ENCODE data around the gene CCDC194. TPM values are rescaled to one million over a fixed set of nuclear protein-coding genes. Genes with fewer than 3 reads are reported as not detected.

The CCDC194 gene
- total RNA-seq, 1 experiment from 2014 or later = 0.37 TPM

GRCh38 chr19:17341386-17341785 lies 52.6 kb downstream of the CCDC194 start:
- no TSS peak for BruUV-seq (replicated peaks)
- Mint-ChIP-seq H3K9me3 (ENCODE audit: unreplicated experiment) (no peaks in the 10 kb centered on the region), H3K4me1 (ENCODE audit: insufficient read depth, unreplicated experiment) (peaks cover 6% of the 10 kb centered on the region), H3K27ac (ENCODE audit: low read depth, unreplicated experiment) (no peak overlapping the region), H3K27me3 (ENCODE audit: insufficient read depth, unreplicated experiment) (no peaks in the 10 kb centered on the region), H3K36me3 (ENCODE audit: insufficient read depth, unreplicated experiment) (peaks cover 26% of the 10 kb centered on the region), H3K4me3 (ENCODE audit: unreplicated experiment) (no peak overlapping the region)
- ChIA-PET POLR2A (no interaction called here), CTCF (interaction anchor here (2.4 kb wide), 1 partner anchor 45 kb away, joined by 15 read pairs; no protein-coding TSS in a partner anchor)
- DNase-seq (ENCODE audit: unreplicated experiment) = no peak
- TF ChIP-seq CTCF (IDR thresholded peaks at IDR 0.05; ENCODE audit: unreplicated experiment) = no peak
- intact Hi-C loops (cut with micrococcal nuclease) = no loop called here

- POLR2A ChIA-PET = no interaction called here
- Mint-ChIP-seq H3K4me1 (ENCODE audit: insufficient read depth, unreplicated experiment) (peaks cover 1% of the 10 kb centered on the region), H3K27me3 (ENCODE audit: insufficient read depth, unreplicated experiment) (no peaks in the 10 kb centered on the region), H3K36me3 (ENCODE audit: insufficient read depth, unreplicated experiment) (peaks cover 26% of the 10 kb centered on the region), H3K27ac (ENCODE audit: low read depth, unreplicated experiment) (peak overlapping the region; percentile 54), H3K4me3 (ENCODE audit: unreplicated experiment) (no peak overlapping the region), H3K9me3 (ENCODE audit: unreplicated experiment) (no peaks in the 10 kb centered on the region)
- CTCF ChIA-PET = interaction anchor here (2.4 kb wide), 1 partner anchor 46 kb away, joined by 15 read pairs; no protein-coding TSS in a partner anchor
- TF ChIP-seq CTCF (IDR thresholded peaks at IDR 0.05; ENCODE audit: unreplicated experiment) = no peak
- intact Hi-C loops (cut with micrococcal nuclease) = no loop called here
- BruUV-seq (replicated peaks) = no TSS peak
- DNase-seq (ENCODE audit: unreplicated experiment) = no peak
Observed at GRCh38 chr19:17340871-17341357, 53.1 kb downstream of the CCDC194 start.

Other genes with a start within 250 kb of the CCDC194 start
- 29.9 and 47.9 TPM in 2 replicates for gene USE1, start 178.8 kb downstream of the CCDC194 start, total RNA-seq (2022)
- 13.7 and 14.3 TPM in 2 replicates for gene OCEL1, start 168.0 kb downstream of the CCDC194 start, total RNA-seq (2022)
- gene NR2F6, start 148.3 kb downstream of the CCDC194 start, total RNA-seq (2022) = 32.8 and 36.3 TPM in 2 replicates
- not detected in 2 replicates for gene USHBP1, start 129.5 kb downstream of the CCDC194 start, total RNA-seq (2022)
- 96.1 and 104 TPM in 2 replicates for gene BABAM1, start 126.8 kb downstream of the CCDC194 start, total RNA-seq (2022)
- gene ANKLE1, start 112.3 kb downstream of the CCDC194 start, total RNA-seq (2022) = 0.16 and 1.0 TPM in 2 replicates
- 4.1 and 6.4 TPM in 2 replicates for gene ABHD8, start 90.8 kb downstream of the CCDC194 start, total RNA-seq (2022)
- gene MRPL34, start 88.3 kb downstream of the CCDC194 start, total RNA-seq (2022) = 58.8 and 65.8 TPM in 2 replicates
- 57.4 and 60.4 TPM in 2 replicates for gene DDA1, start 84.6 kb downstream of the CCDC194 start, total RNA-seq (2022)
- gene ANO8, start 59.3 kb downstream of the CCDC194 start, total RNA-seq (2022) = 13.0 and 14.5 TPM in 2 replicates
- gene GTPBP3, start 56.6 kb downstream of the CCDC194 start, total RNA-seq (2022) = 24.8 and 27.9 TPM in 2 replicates
- gene PLVAP, start 16.9 kb downstream of the CCDC194 start, total RNA-seq (2022) = not detected in 2 replicates
- gene BST2, start 11.4 kb upstream of the CCDC194 start, total RNA-seq (2022) = 19.6 and 24.8 TPM in 2 replicates
- 47.7 and 51.1 TPM in 2 replicates for gene MVB12A, start 25.9 kb upstream of the CCDC194 start, total RNA-seq (2022)
- not detected in 2 replicates for gene TMEM221, start 54.5 kb upstream of the CCDC194 start, total RNA-seq (2022)
- not detected in 2 replicates for gene NXNL1, start 66.7 kb upstream of the CCDC194 start, total RNA-seq (2022)
- 3.4 and 5.0 TPM in 2 replicates for gene SLC27A1, start 76.3 kb upstream of the CCDC194 start, total RNA-seq (2022)
- gene PGLS, start 117.5 kb upstream of the CCDC194 start, total RNA-seq (2022) = 115 and 143 TPM in 2 replicates
- 103 and 107 TPM in 2 replicates for gene COLGALT1, start 161.5 kb upstream of the CCDC194 start, total RNA-seq (2022)